Measurements from ENCODE around the gene ENDOU.

GRCh38 chr12:47763481-47764346 lies 38.4 kb upstream of the ENDOU start:
- no peak for TF ChIP-seq CTCF (conservative IDR thresholded peaks at IDR 0.05; ENCODE audit: low read length)
- TF ChIP-seq EZH2phosphoT487 (IDR thresholded peaks at IDR 0.05; ENCODE audit: borderline replicate concordance, low read depth, low read length): no peak
